SIG-M5 treated with dmso at 0.1 percent for 504 hours (cell line): ENCODE data around the gene MN1.

Experiments
- DNase-seq: peaks from one replicate; lab custom pipeline; 2025; ENCODE audit not compliant: unreplicated experiment; lab: John Stamatoyannopoulos, UW

The MN1 gene

DNA sequence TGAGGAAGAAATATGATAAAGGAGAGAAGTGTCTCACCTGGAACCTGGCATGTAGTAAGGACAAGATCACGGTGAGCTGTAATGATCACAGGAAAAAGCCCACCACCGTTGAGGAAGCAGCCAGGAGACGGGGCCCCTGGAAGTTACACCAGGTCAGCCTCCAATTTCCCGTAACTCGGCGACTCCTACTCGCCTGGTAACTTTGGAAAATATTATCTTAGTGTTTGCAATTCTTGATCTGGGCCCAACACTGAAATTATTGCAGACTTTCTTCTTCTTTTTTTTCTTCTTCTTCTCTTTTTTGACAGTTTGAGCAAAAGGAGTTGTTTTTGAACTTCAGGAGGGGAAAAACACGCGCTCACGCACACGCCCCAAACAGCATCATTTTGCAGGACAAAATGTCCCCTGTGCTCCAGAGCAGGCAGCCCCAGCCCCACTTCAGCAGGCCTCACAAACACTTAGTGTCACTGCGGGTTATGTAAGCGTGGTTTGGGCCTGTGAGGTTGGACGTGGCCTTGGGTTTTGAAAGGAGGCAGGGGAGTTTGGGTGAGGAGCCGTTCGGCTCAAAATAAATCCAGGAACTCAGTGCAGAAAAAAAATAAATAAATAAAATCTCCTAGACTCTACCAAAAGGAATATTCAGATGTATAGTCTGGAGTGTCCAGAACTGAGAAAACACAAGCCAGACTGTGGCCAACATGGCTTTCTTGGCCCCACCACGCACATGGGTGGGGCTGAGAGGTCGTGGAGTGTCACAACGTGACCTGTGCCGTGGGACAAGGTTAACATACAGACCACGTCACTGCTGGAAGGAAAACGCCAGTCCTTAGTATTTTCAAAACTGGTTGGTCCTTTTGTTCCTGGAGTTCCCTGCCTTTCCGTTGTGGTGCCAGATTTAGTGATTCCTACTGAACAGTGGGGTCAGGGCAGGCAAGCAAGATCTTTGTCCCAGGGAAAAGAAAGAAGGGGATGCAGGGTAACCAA is 26.3 kb upstream of the MN1 start:
- no peak for DNase-seq

DNA sequence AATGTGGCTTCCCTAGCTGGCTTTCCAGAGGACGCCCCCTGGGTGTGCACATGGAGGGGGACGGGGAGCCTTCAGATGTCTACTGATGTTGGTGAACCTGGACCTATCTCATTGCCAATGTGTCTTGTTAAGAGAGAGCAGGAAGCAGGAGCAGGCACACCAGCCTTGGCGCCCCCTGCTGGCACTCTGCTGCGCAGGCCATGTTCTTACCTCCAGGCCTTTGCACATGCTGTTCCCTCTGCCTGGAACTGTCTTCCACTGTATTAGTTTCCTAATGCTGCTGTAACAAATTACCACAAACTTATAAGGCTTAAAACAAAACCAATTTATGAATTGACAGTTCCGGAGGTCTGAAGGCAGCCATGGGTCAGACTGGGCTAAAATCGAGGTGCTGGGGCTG is 23.6 kb upstream of the MN1 start:
- DNase-seq, result no peak

DNA sequence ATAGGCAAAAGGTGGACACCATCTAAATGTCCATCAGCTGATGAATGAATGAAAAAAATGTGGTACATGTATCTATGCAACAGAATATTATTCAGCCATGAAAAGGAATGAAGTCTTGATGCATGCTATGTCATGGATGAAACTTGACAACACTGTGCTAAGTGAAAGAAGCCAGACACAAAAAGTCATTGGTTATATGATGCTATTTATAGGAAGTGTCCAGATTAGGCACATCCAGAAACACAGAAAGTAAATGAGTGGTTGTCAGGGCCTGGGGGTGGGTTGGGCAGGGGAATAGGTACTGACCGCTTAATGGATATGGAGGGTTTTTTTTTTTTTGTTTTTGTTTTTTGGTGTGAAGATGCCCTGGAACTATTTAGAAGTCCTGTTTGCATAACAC is 21.7 kb upstream of the MN1 start:
- no peak for DNase-seq

DNA sequence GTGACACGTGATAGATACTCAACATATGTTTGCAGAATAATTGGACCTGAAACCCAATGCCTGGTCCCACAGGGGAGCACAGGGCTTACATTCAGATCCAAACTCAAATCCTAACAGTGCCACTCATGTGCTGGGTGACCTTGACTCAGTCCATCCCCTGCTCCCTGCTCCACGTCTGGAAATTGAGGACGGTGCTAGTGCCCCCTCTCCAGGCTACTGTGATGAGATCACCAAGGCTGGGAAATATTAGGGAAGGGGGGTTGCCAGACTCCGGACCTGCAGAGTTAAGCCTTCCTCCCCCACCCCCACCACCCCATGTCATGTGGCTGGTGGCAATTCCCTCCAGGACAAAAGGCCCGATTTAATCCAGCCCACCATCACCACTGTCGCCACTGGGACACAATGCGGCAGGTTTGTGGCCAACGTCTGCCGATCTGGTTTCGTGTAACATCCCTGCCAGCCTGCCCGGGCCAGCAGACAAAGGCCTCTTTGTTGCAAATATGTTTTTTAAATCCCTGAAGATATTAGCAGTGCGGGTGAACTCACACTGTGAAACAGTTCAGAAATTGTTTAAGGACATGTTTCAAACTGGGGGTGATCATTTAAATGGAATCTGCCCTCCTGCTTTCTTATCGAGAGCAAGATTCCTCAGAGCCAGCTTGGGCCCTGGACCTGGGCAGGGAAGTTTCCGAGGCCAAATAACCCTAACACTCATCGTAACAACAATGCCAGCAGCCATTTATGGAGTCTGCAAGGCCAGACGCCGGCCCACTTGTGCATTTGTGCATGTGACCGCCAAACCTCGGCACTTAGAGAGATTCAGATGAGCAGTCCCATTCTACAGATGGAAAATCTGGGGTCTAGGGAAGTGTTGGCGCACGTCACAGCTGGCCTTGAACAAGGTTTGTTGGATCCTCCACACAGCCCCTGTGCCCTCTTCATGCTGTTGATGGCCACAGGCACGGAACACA is 19.6 kb upstream of the MN1 start:
- DNase-seq, result no peak

- DNase-seq, result no peak
Measured at GRCh38 chr22:27816552-27816951, 15.0 kb upstream of the MN1 start.

GRCh38 chr22:27815826-27816530 is 14.4 kb upstream of the MN1 start:
- no peak for DNase-seq

GRCh38 chr22:27814993-27815392 is 13.4 kb upstream of the MN1 start:
- DNase-seq, result no peak

- no peak for DNase-seq
Measured at GRCh38 chr22:27811778-27812177, 10.2 kb upstream of the MN1 start.

DNA sequence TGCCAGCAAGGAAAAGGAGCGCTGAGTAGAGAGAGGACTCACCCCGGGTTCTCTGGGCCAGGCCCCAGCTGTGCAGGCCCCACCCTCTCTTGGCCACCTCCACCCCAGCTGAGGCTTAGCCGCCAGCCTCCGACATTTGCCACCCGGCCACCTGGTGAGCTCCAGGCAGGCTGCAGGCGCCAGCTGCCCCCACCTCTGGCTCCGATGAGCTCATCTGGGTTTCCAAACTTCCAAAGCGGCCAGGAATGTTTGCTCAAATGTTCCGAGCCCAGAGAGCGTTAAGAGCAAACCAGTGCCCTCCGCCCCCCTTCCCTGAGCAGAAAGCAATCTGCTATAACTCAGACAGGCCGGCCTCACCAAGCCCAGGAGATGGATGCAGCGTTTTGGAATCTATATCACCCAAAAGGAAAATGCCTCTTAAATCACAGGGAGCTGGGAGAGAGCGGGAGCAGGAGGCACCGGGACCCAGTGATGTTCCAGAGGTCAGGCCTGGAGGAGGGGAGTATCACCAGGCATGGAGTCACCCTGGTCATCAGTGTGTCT is 9.1 kb upstream of the MN1 start:
- DNase-seq, result no peak

- DNase-seq, result no peak
Measured at GRCh38 chr22:27809700-27810608, 8.4 kb upstream of the MN1 start.

GRCh38 chr22:27809226-27809603 is 7.7 kb upstream of the MN1 start:
- no peak for DNase-seq

GRCh38 chr22:27808451-27809225 is 7.1 kb upstream of the MN1 start:
- no peak for DNase-seq

DNA sequence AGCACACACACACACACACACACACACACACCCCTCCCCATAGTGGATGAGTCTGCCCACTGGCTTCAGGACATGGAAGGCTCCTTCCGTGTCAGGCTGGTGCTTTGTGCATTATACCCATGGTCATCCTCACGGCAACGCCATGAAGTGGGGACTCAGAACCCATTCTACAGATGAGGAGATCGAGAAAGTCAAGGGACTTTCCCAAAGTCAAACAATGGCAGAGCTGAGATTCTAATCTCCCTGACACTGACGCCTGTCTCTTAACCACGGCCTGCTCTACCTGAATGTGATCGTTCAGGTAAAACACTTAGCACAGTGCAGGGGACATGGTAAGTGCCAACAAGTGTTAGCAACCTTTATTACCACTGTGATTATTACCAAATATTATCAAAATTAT is 4.3 kb upstream of the MN1 start:
- no peak for DNase-seq

GRCh38 chr22:27804470-27805297 is 3.1 kb upstream of the MN1 start:
- peak; percentile 40 for DNase-seq

DNA sequence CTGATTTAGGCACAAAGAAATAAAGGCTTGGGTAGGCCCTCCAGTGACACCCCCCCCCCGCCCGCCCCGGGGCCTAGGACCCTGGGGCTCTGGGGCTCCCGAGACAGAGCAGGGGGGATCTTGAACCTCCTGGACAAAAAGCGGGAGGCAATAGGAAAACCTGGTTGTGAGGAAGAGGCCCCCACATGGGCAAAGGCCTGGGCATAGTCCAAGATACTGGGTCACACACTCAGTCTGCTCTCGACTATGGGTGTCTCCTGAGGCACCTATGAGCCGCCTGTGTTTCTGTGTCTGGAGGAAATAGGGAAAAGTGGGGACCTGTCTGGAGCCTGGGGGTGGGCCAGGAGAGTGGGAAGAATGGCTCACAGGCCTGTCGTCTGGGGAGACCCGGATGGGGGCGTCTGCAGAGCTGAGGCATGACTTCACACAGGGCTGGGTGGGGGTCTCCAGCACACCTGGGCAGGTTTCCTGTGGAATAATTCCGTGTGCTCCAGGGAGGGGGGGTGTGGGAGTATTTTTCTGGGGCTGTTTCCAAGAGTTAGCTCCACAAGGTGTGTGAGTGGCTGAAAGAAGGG is 2.4 kb upstream of the MN1 start:
- no peak for DNase-seq

DNA sequence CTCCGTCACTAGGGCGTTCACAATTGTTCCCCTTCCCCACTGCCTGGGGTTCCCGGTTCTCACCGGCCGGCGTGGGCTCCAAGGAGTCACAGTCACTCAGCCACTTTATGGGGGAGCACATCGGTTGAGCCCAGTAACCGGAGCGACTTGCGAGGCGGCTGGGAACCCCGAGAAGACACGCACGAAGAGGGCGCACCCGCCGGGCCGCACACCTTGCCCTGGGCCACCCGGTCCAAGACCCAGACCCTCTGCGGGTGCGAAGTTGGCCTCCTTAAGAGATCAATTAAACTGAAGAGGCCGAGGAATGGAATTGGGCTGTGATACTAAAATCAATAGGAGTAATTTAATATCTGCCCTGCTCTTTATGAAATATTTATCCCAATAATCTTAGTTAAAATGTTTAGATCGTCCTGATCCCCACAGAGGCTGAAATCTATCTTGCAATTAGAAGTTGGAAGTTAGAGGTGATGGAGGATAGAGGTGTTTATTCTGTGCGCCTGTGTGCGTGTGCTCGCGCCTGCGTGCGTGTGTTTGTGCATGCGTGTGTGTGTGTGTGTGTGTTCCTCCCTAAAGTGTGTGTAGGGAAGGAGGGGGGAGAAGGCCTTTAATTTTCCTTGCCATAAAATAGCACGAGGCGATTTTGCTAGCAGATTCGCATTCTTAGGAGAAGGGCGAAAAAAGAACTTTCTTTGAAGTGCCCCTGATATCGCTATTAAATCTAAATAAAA is 954 bp upstream of the MN1 start:
- no peak for DNase-seq

DNA sequence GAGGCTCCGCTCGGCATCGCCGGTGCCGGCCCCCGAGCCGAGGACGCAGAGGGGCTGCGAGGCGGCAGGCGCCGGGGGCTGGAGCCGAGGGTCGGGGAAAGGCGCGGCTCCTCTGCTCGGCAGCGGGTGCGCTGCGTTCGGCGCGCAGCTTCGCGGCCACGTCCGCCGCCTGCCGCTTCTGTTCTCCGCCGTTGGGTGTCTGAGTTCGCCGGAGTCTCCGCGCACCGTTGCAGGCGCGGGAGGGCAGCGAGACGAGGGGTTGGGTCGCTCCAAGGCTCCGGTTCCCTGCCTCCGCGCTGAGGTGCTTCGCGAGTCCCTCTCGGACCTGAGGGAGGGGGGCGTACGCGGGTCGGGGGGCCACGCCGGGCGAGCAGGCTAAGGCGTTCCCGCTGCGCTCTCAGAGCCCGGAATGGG is 347 bp downstream of the MN1 start:
- DNase-seq, result no peak
